Cardiac muscle cell (in vitro differentiated cells and primary cell): ENCODE results near the gene NHERF2. TPM values are rescaled to one million over a fixed set of nuclear protein-coding genes. Genes with fewer than 3 reads are reported as not detected.

ENCODE experiments used
- DNase-seq, 2 donors: peaks; one replicate each; pipeline versions ENCODE4 v3.0.0 to v3.0.0-alpha.2; 2010 to 2017; ENCODE audit warnings: low read depth in 1 of 2, low spot score in 1 of 2
- H3K27ac ChIP-seq: fragments of 200-600 bp; sonication (generic); 2 replicates; pipeline ENCODE4 v1.5.1; 2016
- H3K27me3 ChIP-seq: fragments of 200-600 bp; sonication (generic); 2 replicates; pipeline ENCODE4 v1.6.0; 2016; ENCODE audit warnings: control low read depth
- H3K36me3 ChIP-seq: fragments of 200-600 bp; sonication (generic); 2 replicates; pipeline ENCODE4 v1.5.1; 2016; ENCODE audit warnings: control low read depth
- H3K4me1 ChIP-seq: fragments of 200-600 bp; sonication (generic); 2 replicates; pipeline ENCODE4 v1.8.1; 2017; ENCODE audit warnings: low read depth, mild to moderate bottlenecking, mixed run types
- H3K4me3 ChIP-seq: fragments of 200-600 bp; sonication (generic); 2 replicates; pipeline ENCODE4 v1.5.1; 2016; ENCODE audit warnings: mild to moderate bottlenecking
- H3K9me3 ChIP-seq: fragments of 200-600 bp; sonication (generic); 2 replicates; pipeline ENCODE4 v1.5.1; 2017; ENCODE audit warnings: low read depth, mild to moderate bottlenecking, control low read depth
- polyA plus RNA-seq: library from polyadenylated mRNA; unstranded; fragments of >200 nt; fragmentation: Nextera tagmentation; extraction: Ambion mirVana; gene quantifications from 2 replicates; pipeline ENCODE4 v1.2.1, GENCODE V29; 2016
- total RNA-seq: library from RNA; depleted of rRNA; stranded (reverse); fragments of >200 nt; gene quantifications from 2 replicates; pipeline ENCODE4 v1.2.3, GENCODE V29; 2016
- TF ChIP-seq, protein P1 (sequence below): IDR thresholded peaks from 2 replicates; pipeline ENCODE4 v1.5.1; 2012; ENCODE audit warnings: low read depth, mild to moderate bottlenecking, low read length

The NHERF2 gene
- total and polyA plus RNA-seq, 2 experiments from 2014 or later: 34.7 to 37.4 TPM

DNA sequence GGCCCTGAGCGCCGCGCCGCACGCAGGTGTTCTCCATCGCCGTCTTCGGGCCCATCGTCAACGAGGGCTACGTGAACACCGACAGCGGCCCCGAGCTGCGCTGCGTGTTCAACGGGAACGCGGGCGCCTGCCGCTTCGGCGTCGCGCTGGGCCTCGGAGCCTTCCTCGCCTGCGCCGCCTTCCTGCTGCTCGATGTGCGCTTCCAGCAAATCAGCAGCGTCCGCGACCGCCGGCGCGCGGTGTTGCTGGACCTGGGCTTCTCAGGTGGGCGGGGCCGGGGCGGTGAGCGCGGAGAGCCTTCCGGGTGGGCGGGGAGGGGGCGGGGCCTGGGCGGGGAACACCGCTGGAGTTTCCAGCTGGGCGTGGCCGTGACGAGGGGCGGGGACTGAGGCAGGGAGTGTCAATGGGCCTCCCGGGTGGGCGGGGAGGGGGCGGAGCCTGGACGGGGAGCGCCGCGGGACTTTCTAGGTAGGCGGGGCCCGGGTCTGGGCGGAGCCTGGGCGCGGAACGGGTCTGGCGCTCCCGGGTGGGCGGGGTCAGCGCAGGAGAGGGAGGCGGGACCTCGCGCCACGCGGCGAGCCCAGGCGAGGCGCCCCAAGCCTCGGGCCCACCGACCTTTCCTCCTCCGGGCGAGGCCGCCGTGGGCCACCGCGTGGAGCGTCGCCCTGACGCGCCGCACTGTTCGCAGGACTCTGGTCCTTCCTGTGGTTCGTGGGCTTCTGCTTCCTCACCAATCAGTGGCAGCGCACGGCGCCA, 34.6 kb upstream of the NHERF2 start:
- TF ChIP-seq, protein P1, sequence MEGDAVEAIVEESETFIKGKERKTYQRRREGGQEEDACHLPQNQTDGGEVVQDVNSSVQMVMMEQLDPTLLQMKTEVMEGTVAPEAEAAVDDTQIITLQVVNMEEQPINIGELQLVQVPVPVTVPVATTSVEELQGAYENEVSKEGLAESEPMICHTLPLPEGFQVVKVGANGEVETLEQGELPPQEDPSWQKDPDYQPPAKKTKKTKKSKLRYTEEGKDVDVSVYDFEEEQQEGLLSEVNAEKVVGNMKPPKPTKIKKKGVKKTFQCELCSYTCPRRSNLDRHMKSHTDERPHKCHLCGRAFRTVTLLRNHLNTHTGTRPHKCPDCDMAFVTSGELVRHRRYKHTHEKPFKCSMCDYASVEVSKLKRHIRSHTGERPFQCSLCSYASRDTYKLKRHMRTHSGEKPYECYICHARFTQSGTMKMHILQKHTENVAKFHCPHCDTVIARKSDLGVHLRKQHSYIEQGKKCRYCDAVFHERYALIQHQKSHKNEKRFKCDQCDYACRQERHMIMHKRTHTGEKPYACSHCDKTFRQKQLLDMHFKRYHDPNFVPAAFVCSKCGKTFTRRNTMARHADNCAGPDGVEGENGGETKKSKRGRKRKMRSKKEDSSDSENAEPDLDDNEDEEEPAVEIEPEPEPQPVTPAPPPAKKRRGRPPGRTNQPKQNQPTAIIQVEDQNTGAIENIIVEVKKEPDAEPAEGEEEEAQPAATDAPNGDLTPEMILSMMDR: no peak
- Histone ChIP-seq H3K4me3 (peak overlapping the region; percentile 1), H3K27me3 (peaks cover 26% of the 10 kb centered on the region), H3K27ac (no peak overlapping the region), H3K36me3 (no peaks in the 10 kb centered on the region), H3K9me3 (no peaks in the 10 kb centered on the region), H3K4me1 (no peaks in the 10 kb centered on the region)
- DNase-seq: peak; percentile 93 to 95

DNA sequence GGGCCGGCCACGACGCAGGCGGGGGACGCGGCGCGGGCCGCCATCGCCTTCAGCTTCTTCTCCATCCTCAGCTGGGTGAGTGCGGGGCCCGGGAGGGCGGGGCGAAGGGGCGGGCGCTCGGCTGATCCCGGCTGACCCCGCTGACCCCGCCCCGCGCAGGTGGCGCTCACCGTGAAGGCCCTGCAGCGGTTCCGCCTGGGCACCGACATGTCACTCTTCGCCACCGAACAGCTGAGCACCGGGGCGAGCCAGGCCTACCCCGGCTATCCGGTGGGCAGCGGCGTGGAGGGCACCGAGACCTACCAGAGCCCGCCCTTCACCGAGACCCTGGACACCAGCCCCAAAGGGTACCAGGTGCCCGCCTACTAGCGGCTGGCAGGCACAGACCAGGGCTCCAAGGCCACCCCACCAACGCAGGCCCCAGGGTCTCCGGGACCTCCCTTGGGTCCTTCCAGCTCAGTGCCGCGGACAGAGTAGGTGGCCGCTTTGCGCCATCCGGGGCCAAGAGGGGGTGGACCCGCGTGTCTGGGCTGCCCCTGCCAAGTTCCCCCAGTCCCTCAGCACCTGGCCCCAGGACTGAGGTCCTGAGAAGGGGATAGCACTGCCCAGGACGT, 33.9 kb upstream of the NHERF2 start:
- TF ChIP-seq, protein P1: no peak
- Histone ChIP-seq H3K27me3 (peaks cover 26% of the 10 kb centered on the region), H3K36me3 (peaks cover 2% of the 10 kb centered on the region), H3K9me3 (no peaks in the 10 kb centered on the region), H3K4me3 (no peak overlapping the region), H3K27ac (no peak overlapping the region), H3K4me1 (no peaks in the 10 kb centered on the region)
- no peak for DNase-seq

GRCh38 chr16:1993731-1994131, 33.0 kb upstream of the NHERF2 start:
- H3K27me3 ChIP-seq: peaks cover 23% of the 10 kb centered on the region
- no peak overlapping the region for H3K27ac ChIP-seq
- no peak overlapping the region for H3K4me3 ChIP-seq
- peak in 1 of 2 donors; percentile 11 for DNase-seq
- no peaks in the 10 kb centered on the region for H3K9me3 ChIP-seq
- TF ChIP-seq, protein P1: no peak
- peaks cover 8% of the 10 kb centered on the region for H3K36me3 ChIP-seq
- H3K4me1 ChIP-seq: no peaks in the 10 kb centered on the region

DNA sequence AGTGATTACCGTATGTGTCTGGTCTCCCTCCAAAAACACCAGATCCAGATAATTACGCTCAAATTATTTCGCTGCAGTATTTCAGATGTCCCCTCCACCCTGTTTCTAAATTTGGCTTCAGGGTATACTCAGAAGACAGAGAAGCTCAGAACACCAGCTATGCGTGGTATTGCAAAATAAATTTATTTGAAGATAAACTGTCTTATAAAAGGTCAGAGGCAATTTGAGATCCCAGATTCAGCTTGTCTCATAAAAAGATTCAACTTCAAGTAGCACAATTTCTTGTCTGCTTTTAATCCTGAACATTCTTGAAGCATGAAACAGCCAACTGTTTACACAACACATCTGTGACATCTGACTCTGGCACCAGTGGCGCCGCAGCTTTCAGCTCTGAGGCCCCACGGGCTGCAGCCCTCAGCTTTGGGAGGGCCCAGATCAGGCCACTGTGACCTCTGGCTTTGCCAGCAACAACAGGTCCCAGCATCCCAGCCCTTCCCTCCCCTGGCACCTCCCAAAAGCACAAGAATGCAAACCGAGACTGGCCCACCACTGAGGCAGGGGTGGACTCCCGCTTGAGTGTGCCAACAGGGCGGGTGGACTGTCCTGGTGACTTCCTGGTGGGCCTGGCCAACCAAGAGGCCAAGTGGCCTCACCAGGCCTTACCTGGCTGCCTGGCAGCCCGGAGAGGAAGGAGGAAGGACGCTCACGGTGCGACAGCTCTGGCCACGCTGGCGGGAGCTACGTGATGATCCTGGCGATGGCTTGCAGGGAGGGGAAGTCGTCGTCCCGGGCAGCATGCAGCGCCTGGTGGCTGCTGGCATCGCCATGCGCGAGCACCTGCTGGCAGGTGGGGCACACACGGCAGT, 29.0 kb upstream of the NHERF2 start:
- no peak for DNase-seq
- H3K27ac ChIP-seq: no peak overlapping the region
- no peaks in the 10 kb centered on the region for H3K4me1 ChIP-seq
- TF ChIP-seq, protein P1: no peak
- no peak overlapping the region for H3K4me3 ChIP-seq
- H3K27me3 ChIP-seq: no peaks in the 10 kb centered on the region
- no peaks in the 10 kb centered on the region for H3K9me3 ChIP-seq
- peaks cover 36% of the 10 kb centered on the region for H3K36me3 ChIP-seq

- H3K4me1 ChIP-seq: no peaks in the 10 kb centered on the region
- peaks cover 39% of the 10 kb centered on the region for H3K36me3 ChIP-seq
- no peak overlapping the region for H3K4me3 ChIP-seq
- no peaks in the 10 kb centered on the region for H3K9me3 ChIP-seq
- no peak overlapping the region for H3K27ac ChIP-seq
- no peaks in the 10 kb centered on the region for H3K27me3 ChIP-seq
- DNase-seq: no peak
- TF ChIP-seq, protein P1: no peak
These were observed 28.3 kb upstream of the NHERF2 start for GRCh38 chr16:1998360-1998835.
